Activated CD8-positive, alpha-beta T cell treated with anti-CD3 and anti-CD28 coated beads, Interleukin-2, amount 10 ng/mL, durations not matched to agents 7 days and 5 days (primary cell): Measurements from ENCODE around the gene EFHD2. TPM values are rescaled to one million over a fixed set of nuclear protein-coding genes. Genes with fewer than 3 reads are reported as not detected.

Experiments used
- ATAC-seq: fragments of 150-1000 bp; cut with Tn5 transposase; one replicate; pipeline ENCODE4 v1.10.0; 2021; ENCODE audit warnings: moderate library complexity
- CTCF ChIA-PET: fragments of 350-600 bp; sonication (Branson Sonifier 250); formaldehyde crosslinking; loops from one replicate; lab custom pipeline; 2021; ENCODE audit warnings: antibody characterized with exemption; lab: Charles Lee
- POLR2A ChIA-PET: fragments of 350-600 bp; sonication (Branson Sonifier 250); formaldehyde crosslinking; loops from one replicate; lab custom pipeline; 2021; ENCODE audit warnings: antibody characterized with exemption; lab: Charles Lee
- DNase-seq: peaks from one replicate; pipeline ENCODE4 v3.0.0-alpha.2; 2020
- H3K27ac Mint-ChIP-seq: one replicate; pipeline ENCODE4 v1.8.0; 2021; ENCODE audit warnings: mild to moderate bottlenecking, mixed read lengths
- H3K27me3 Mint-ChIP-seq: one replicate; pipeline ENCODE4 v1.8.0; 2021; ENCODE audit warnings: low read depth, mixed read lengths
- H3K36me3 Mint-ChIP-seq: one replicate; pipeline ENCODE4 v1.8.0; 2021; ENCODE audit warnings: low read depth, mixed read lengths
- H3K4me1 Mint-ChIP-seq: one replicate; pipeline ENCODE4 v1.8.0; 2021; ENCODE audit warnings: low read depth, mixed read lengths
- H3K4me3 Mint-ChIP-seq: one replicate; pipeline ENCODE4 v1.8.0; 2021; ENCODE audit warnings: mild to moderate bottlenecking, mixed read lengths
- H3K9me3 Mint-ChIP-seq: one replicate; pipeline ENCODE4 v1.8.0; 2022; ENCODE audit warnings: mixed read lengths; ENCODE audit not compliant: insufficient read depth
- total RNA-seq, 2 experiments: library from RNA; stranded (reverse); gene quantifications; one replicate each; pipeline ENCODE4 v1.2.3, GENCODE V29; 2021

The EFHD2 gene
- total RNA-seq, 2 experiments from 2014 or later = 71.0 to 71.8 TPM

GRCh38 chr1:15476927-15477326 lies 67.2 kb downstream of the EFHD2 start:
- POLR2A ChIA-PET = no interaction called here

GRCh38 chr1:15477646-15478212 lies 68.0 kb downstream of the EFHD2 start:
- POLR2A ChIA-PET = no interaction called here
- H3K36me3 Mint-ChIP-seq = no peaks in the 10 kb centered on the region
- no peaks in the 10 kb centered on the region for H3K9me3 Mint-ChIP-seq
- CTCF ChIA-PET = no interaction called here
- ATAC-seq (no peak), DNase-seq (no peak)
- no peaks in the 10 kb centered on the region for H3K27me3 Mint-ChIP-seq
- no peak overlapping the region for H3K4me3 Mint-ChIP-seq
- H3K27ac Mint-ChIP-seq = no peak overlapping the region
- H3K4me1 Mint-ChIP-seq = no peaks in the 10 kb centered on the region

More at GRCh38 chr1:15476927-15477326, 67.2 kb downstream of the EFHD2 start:
- Mint-ChIP-seq H3K27ac (no peak overlapping the region), H3K36me3 (no peaks in the 10 kb centered on the region), H3K27me3 (no peaks in the 10 kb centered on the region), H3K4me3 (no peak overlapping the region), H3K4me1 (no peaks in the 10 kb centered on the region), H3K9me3 (no peaks in the 10 kb centered on the region)
- CTCF ChIA-PET = no interaction called here
- DNase-seq (no peak), ATAC-seq (no peak)

Other genes starting within 250 kb of the EFHD2 start
- under 1 TPM; 0.21 to 0.55 TPM for gene FHAD1, start 162.7 kb upstream of the EFHD2 start, total RNA-seq
- gene CTRC, start 28.6 kb downstream of the EFHD2 start, total RNA-seq = not detected
- not detected for gene CELA2A, start 46.8 kb downstream of the EFHD2 start, total RNA-seq
- gene CELA2B, start 66.2 kb downstream of the EFHD2 start, total RNA-seq = not detected
- 10 to 100 TPM; 10.3 to 10.7 TPM for gene CASP9, start 114.3 kb downstream of the EFHD2 start, total RNA-seq
- gene DNAJC16, start 117.0 kb downstream of the EFHD2 start, total RNA-seq = 10 to 100 TPM; 13.4 to 15.6 TPM
- 10 to 100 TPM; 10.3 to 10.4 TPM for gene AGMAT, start 175.2 kb downstream of the EFHD2 start, total RNA-seq
- 10 to 100 TPM; 28.8 to 31.1 TPM for gene DDI2, start 207.6 kb downstream of the EFHD2 start, total RNA-seq